Erythroblast (primary cell): ENCODE data around the gene KCNA1.
"Not testable (repeated sequence)": the region's sequence is repeated elsewhere in the genome, so short reads cannot be mapped to it uniquely, and the experiment has no call there.

Experiments used
- DNase-seq, 2 experiments: peaks; one replicate each; lab custom pipeline; 2025; lab: John Stamatoyannopoulos, UW
- GATA1 ChIP-seq: IDR thresholded peaks from 2 replicates; pipeline ENCODE4 v1.6.1; 2011; ENCODE audit warnings: low read depth, mild to moderate bottlenecking, control low read depth, low read length, moderate library complexity
- POLR2A ChIP-seq: IDR thresholded peaks from 2 replicates; pipeline ENCODE4 v1.6.1; 2011; ENCODE audit warnings: mild to moderate bottlenecking, low read length

KCNA1 gene

GRCh38 chr12:4909734-4910501, at the start of gene KCNA1:
TSS of gene KCNA1 (plus strand) at chr12:4909905. CDS start at chr12:4911379, 1,474 bp downstream.
- TF ChIP-seq POLR2A: no peak
- no peak for DNase-seq

GRCh38 chr12:4860741-4861140, 49.0 kb upstream of the KCNA1 start:
- TF ChIP-seq POLR2A (no peak), GATA1 (no peak)

GRCh38 chr12:4862809-4863208, 46.9 kb upstream of the KCNA1 start:
- DNase-seq: no peak
- TF ChIP-seq GATA1 (no peak), POLR2A (no peak)

More at GRCh38 chr12:4860741-4861140, 49.0 kb upstream of the KCNA1 start:
- DNase-seq: no peak

- TF ChIP-seq POLR2A: no peak
- no peak for TF ChIP-seq GATA1
- DNase-seq: no peak
These were observed 45.1 kb upstream of the KCNA1 start for GRCh38 chr12:4864575-4864974.

GRCh38 chr12:4865246-4865645, 44.5 kb upstream of the KCNA1 start:
- no peak for DNase-seq
- TF ChIP-seq POLR2A: no peak
- no peak for TF ChIP-seq GATA1

GRCh38 chr12:4866299-4866698, 43.4 kb upstream of the KCNA1 start:
- TF ChIP-seq POLR2A (no peak), GATA1 (no peak)
- DNase-seq: no peak

GRCh38 chr12:4867384-4867783, 42.3 kb upstream of the KCNA1 start:
- TF ChIP-seq POLR2A (no peak), GATA1 (no peak)
- no peak for DNase-seq

GRCh38 chr12:4870423-4870822, 39.3 kb upstream of the KCNA1 start:
- DNase-seq: no peak
- no peak for TF ChIP-seq GATA1

- TF ChIP-seq GATA1: no peak
- no peak for TF ChIP-seq POLR2A
These were observed 38.2 kb upstream of the KCNA1 start for GRCh38 chr12:4871514-4871913.

GRCh38 chr12:4873947-4874346, 35.8 kb upstream of the KCNA1 start:
- TF ChIP-seq POLR2A (no peak), GATA1 (no peak)
- no peak for DNase-seq

More at GRCh38 chr12:4871514-4871913, 38.2 kb upstream of the KCNA1 start:
- DNase-seq: no peak

- TF ChIP-seq POLR2A: no peak
- no peak for TF ChIP-seq GATA1
- no peak for DNase-seq
These were observed 35.0 kb upstream of the KCNA1 start for GRCh38 chr12:4874671-4875070.

- DNase-seq: not testable (repeated sequence)
These were observed 30.2 kb upstream of the KCNA1 start for GRCh38 chr12:4879481-4879880.

- TF ChIP-seq GATA1: no peak
- no peak for TF ChIP-seq POLR2A
- no peak for DNase-seq
These were observed 28.2 kb upstream of the KCNA1 start for GRCh38 chr12:4881266-4882064.

GRCh38 chr12:4891866-4892265, 17.8 kb upstream of the KCNA1 start:
- no peak for DNase-seq
- TF ChIP-seq GATA1 (no peak), POLR2A (no peak)
